OCI-LY1 (cell line): ENCODE results near the gene JMJD8.

Experiments
- H2AFZ ChIP-seq: fragments of 200-600 bp; sonication (generic), shearing (Covaris generic); 2 replicates; pipeline ENCODE4 v1.6.0; 2014; ENCODE audit warnings: antibody characterized with exemption, mild to moderate bottlenecking, low read length
- H3F3A ChIP-seq: fragments of 200-600 bp; sonication (generic), shearing (Covaris generic); 2 replicates; pipeline ENCODE4 v1.6.0; 2014; ENCODE audit warnings: mild to moderate bottlenecking, antibody characterized with exemption, low read length, moderate library complexity; ENCODE audit not compliant: insufficient read depth
- H3K27ac ChIP-seq: fragments of 200-600 bp; sonication (generic); 2 replicates; pipeline ENCODE4 v1.5.1; 2014; ENCODE audit warnings: low read length, mixed run types, mild to moderate bottlenecking, low read depth; ENCODE audit not compliant: poor library complexity, severe bottlenecking
- H3K27me3 ChIP-seq: fragments of 200-600 bp; sonication (generic); 2 replicates; pipeline ENCODE4 v1.6.0; 2014; ENCODE audit warnings: antibody characterized with exemption, mild to moderate bottlenecking, low read length, moderate library complexity; ENCODE audit not compliant: insufficient read depth
- H3K36me3 ChIP-seq: fragments of 200-600 bp; sonication (generic); 2 replicates; pipeline ENCODE4 v1.6.1; 2014; ENCODE audit warnings: mild to moderate bottlenecking, antibody characterized with exemption, low read length, moderate library complexity, mixed read lengths; ENCODE audit not compliant: insufficient read depth
- H3K4me1 ChIP-seq: fragments of 200-600 bp; sonication (generic); 2 replicates; pipeline ENCODE4 v1.5.1; 2014; ENCODE audit warnings: mild to moderate bottlenecking, low read length, moderate library complexity; ENCODE audit not compliant: insufficient read depth, severe bottlenecking
- H3K4me2 ChIP-seq: fragments of 200-600 bp; sonication (generic), shearing (Covaris generic); 2 replicates; pipeline ENCODE4 v1.6.1; 2014; ENCODE audit warnings: low read length
- H3K4me3 ChIP-seq: fragments of 200-600 bp; sonication (generic); 2 replicates; pipeline ENCODE4 v1.5.1; 2014; ENCODE audit warnings: low read length, low read depth, mild to moderate bottlenecking, mixed read lengths; ENCODE audit not compliant: poor library complexity, severe bottlenecking
- H3K79me2 ChIP-seq: fragments of 200-600 bp; shearing (Covaris generic); 2 replicates; pipeline ENCODE4 v1.6.1; 2016; ENCODE audit warnings: mixed run types, low read length, mixed read lengths; ENCODE audit not compliant: insufficient read depth
- H3K9ac ChIP-seq: fragments of 200-600 bp; sonication (generic), shearing (Covaris generic); 2 replicates; pipeline ENCODE4 v1.6.1; 2014; ENCODE audit warnings: mild to moderate bottlenecking, low read length, mixed read lengths
- H3K9me2 ChIP-seq: fragments of 200-600 bp; sonication (generic), shearing (Covaris generic); 2 replicates; pipeline ENCODE4 v1.6.1; 2014; ENCODE audit warnings: low read depth, mild to moderate bottlenecking, low read length, mixed read lengths
- H3K9me3 ChIP-seq: fragments of 200-600 bp; shearing (Covaris generic); 2 replicates; pipeline ENCODE4 v1.6.1; 2014; ENCODE audit warnings: low read length, mixed read lengths
- H4K20me1 ChIP-seq: fragments of 200-600 bp; sonication (generic), shearing (Covaris generic); 2 replicates; pipeline ENCODE4 v1.6.0; 2016; ENCODE audit warnings: mild to moderate bottlenecking, low read length; ENCODE audit not compliant: insufficient read depth
- EZH2 ChIP-seq: fragments of 200-600 bp; sonication (generic), shearing (Covaris generic); IDR thresholded peaks from 2 replicates; pipeline ENCODE4 v1.8.0; 2017; ENCODE audit warnings: borderline replicate concordance, mixed run types, mild to moderate bottlenecking, antibody characterized with exemption, low read length, moderate library complexity, mixed read lengths
- TF ChIP-seq, protein P1 (sequence below): fragments of 200-600 bp; sonication (generic), shearing (Covaris generic); IDR thresholded peaks from 2 replicates; pipeline ENCODE4 v1.5.1; 2017; ENCODE audit warnings: mild to moderate bottlenecking, antibody characterized with exemption, low read length, moderate library complexity, mixed read lengths

JMJD8 gene

GRCh38 chr16:638836-639235 is 45.3 kb downstream of the JMJD8 start:
- H4K20me1 ChIP-seq, result no peaks in the 10 kb centered on the region
- peak overlapping the region; percentile 84 for H3K27ac ChIP-seq
- peak overlapping the region; percentile 6; the same call in 1 of the 2 replicates for H3K9ac ChIP-seq
- no peak overlapping the region for H3K4me3 ChIP-seq
- no peaks in the 10 kb centered on the region; the same call in 1 of the 2 replicates for H3K36me3 ChIP-seq
- TF ChIP-seq, protein P1, sequence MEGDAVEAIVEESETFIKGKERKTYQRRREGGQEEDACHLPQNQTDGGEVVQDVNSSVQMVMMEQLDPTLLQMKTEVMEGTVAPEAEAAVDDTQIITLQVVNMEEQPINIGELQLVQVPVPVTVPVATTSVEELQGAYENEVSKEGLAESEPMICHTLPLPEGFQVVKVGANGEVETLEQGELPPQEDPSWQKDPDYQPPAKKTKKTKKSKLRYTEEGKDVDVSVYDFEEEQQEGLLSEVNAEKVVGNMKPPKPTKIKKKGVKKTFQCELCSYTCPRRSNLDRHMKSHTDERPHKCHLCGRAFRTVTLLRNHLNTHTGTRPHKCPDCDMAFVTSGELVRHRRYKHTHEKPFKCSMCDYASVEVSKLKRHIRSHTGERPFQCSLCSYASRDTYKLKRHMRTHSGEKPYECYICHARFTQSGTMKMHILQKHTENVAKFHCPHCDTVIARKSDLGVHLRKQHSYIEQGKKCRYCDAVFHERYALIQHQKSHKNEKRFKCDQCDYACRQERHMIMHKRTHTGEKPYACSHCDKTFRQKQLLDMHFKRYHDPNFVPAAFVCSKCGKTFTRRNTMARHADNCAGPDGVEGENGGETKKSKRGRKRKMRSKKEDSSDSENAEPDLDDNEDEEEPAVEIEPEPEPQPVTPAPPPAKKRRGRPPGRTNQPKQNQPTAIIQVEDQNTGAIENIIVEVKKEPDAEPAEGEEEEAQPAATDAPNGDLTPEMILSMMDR, result no peak
- TF ChIP-seq EZH2, result no peak
- H3K4me2 ChIP-seq, result 0 out of 2 replicates have a peak overlapping the region, but pooled peaks have one; percentile 13
- H3K27me3 ChIP-seq, result no peaks in the 10 kb centered on the region
- H3K9me3 ChIP-seq, result no peaks in the 10 kb centered on the region
- H2AFZ ChIP-seq, result no peak overlapping the region
- no peaks in the 10 kb centered on the region for H3F3A ChIP-seq
- H3K9me2 ChIP-seq, result no peaks in the 10 kb centered on the region
- peaks cover 45% of the 10 kb centered on the region for H3K4me1 ChIP-seq
- H3K79me2 ChIP-seq, result no peaks in the 10 kb centered on the region

DNA sequence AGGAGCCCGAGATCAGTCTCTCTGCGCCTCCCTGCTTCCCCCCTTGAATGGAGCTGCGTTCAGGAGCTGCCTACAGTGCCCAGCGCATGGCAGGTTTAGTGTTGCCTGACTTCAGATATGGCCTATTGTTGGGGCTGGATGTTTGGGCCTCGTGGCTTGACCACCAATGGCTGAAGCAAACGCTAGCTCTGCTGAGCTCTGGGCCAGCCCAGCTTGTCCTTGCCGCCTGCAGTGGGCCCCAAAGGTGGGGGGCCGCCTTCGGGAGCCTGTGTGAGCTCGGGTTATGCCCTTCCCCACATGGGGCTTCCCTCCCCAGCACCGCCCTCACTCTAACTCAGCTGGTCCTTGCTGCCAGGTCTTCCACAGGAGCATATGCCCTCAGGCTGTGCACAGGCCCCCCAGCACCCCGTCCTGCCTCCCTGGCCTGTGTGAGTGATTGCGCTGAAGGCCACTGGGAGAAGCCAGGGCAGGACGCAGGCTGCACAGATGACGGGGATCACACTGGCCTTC is 46.0 kb downstream of the JMJD8 start:
- Histone ChIP-seq H2AFZ (no peak overlapping the region), H3K27me3 (no peaks in the 10 kb centered on the region), H3K36me3 (no peaks in the 10 kb centered on the region; the same call in 1 of the 2 replicates), H4K20me1 (no peaks in the 10 kb centered on the region), H3K9me3 (no peaks in the 10 kb centered on the region), H3K9ac (no peak overlapping the region), H3K79me2 (no peaks in the 10 kb centered on the region), H3K4me2 (no peak overlapping the region), H3K4me1 (peaks cover 43% of the 10 kb centered on the region), H3K27ac (peak overlapping the region; percentile 7), H3K4me3 (no peak overlapping the region), H3K9me2 (no peaks in the 10 kb centered on the region), H3F3A (no peaks in the 10 kb centered on the region)
- TF ChIP-seq EZH2, result no peak
- TF ChIP-seq, protein P1, result no peak

- H3K9me2 ChIP-seq, result no peaks in the 10 kb centered on the region
- H3K27ac ChIP-seq, result peak overlapping the region; percentile 7
- no peaks in the 10 kb centered on the region; the same call in 1 of the 2 replicates for H3K36me3 ChIP-seq
- no peak overlapping the region for H2AFZ ChIP-seq
- H3F3A ChIP-seq, result no peaks in the 10 kb centered on the region
- no peaks in the 10 kb centered on the region for H3K9me3 ChIP-seq
- H3K79me2 ChIP-seq, result no peaks in the 10 kb centered on the region
- peaks cover 35% of the 10 kb centered on the region for H3K4me1 ChIP-seq
- H3K4me3 ChIP-seq, result peak overlapping the region; percentile 78
- H3K27me3 ChIP-seq, result no peaks in the 10 kb centered on the region
- no peak for TF ChIP-seq EZH2
- TF ChIP-seq, protein P1, result no peak
- peak overlapping the region; percentile 78 for H3K9ac ChIP-seq
- no peaks in the 10 kb centered on the region for H4K20me1 ChIP-seq
- peak overlapping the region; percentile 84 for H3K4me2 ChIP-seq
Observed at GRCh38 chr16:637081-638018, 46.8 kb downstream of the JMJD8 start.
